Measurements from ENCODE around the gene METTL2B.
"Not testable (repeated sequence)": the region's sequence is repeated elsewhere in the genome, so short reads cannot be mapped to it uniquely, and the experiment has no call there.

The METTL2B gene

DNA sequence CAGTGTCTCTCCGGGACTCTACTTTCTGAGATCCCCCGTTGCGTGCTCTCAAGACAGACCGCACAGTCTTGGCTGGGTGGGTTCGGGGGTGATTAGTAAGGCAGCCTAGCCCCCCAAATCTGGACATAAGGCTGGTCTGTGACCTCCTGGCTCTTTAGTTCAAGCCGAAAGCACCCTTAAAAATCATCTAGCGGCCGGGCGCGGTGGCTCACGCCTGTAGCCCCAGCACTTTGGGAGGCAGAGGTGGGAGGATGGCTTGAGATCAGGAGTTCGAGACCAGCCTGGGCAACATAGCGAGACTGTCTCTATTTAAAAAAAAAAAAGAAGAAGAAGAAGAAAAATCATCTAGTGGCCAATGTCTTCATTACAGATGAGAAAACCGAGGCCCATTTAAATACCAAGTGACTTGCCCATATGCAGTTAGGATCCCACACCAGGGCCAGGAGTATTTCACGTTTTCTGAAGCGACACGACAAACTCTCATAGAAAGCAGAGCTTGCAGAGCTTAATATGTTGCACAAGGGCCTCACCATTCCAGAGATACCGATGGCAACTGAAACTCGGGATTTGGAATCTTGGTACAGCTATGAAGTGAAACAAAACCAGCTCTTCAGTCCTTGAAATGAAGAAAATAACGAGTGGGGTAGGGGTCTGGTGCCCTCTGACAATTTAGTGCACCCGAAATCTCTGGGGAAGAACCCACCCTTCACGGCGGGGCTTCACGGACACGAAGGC is 21.6 kb upstream of the METTL2B start:
- DNase-seq (ENCODE audit: low read depth in 2 of 2), result no peak

GRCh38 chr7:128455543-128456254 is 20.8 kb upstream of the METTL2B start, which contains the start of gene HILPDA:
TSS of gene HILPDA (plus strand) at chr7:128455878. CDS start at chr7:128457269, 1,391 bp downstream.
- DNase-seq (ENCODE audit: low read depth in 2 of 2), result peak; percentile 95 to 96

DNA sequence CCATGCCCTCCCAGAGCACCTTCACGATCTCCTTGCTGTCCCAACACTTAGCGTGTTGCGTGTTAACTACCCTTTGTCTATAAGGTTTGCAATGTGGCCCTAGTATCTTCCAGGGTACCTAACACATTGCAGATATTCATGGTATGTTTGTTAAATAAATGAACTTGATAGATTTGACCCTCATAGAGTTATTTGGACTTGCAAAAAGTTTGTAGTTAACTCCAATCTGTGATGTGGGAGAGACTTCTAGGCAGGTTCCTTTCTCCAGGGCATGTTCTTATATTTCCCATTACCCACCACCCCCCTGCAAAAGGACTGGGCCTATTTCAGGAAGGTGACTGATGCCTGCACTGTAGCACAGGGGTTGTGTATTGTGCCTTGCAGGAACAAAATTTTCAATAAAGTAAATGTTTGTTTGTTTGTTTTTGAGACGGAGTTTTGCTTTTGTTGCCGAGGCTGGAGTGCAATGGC is 20.3 kb upstream of the METTL2B start:
- no peak for DNase-seq (ENCODE audit: low read depth in 2 of 2)

DNA sequence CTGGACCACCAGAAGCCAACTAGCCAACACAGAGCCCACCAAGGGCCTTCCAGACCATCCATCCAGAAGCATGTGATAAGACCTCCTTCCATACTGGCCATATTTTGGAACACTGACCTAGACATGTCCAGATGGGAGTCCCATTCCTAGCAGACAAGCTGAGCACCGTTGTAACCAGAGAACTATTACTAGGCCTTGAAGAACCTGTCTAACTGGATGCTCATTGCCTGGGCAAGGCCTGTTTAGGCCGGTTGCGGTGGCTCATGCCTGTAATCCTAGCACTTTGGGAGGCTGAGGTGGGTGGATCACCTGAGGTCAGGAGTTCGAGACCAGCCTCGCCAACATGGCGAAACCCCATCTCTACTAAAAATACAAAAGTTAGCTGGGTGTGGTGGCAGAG is 19.2 kb upstream of the METTL2B start:
- not testable (repeated sequence) for DNase-seq (ENCODE audit: low read depth in 2 of 2)

- peak in 1 of 2 donors; percentile 25 for DNase-seq (ENCODE audit: low read depth in 2 of 2)
Measured at GRCh38 chr7:128458956-128459355, 17.6 kb upstream of the METTL2B start.

- DNase-seq (ENCODE audit: low read depth in 2 of 2), result peak in 1 of 2 donors; percentile 30
Measured at GRCh38 chr7:128459394-128459878, 17.1 kb upstream of the METTL2B start.

- no peak for DNase-seq (ENCODE audit: low read depth in 2 of 2)
Measured at GRCh38 chr7:128462460-128462859, 14.1 kb upstream of the METTL2B start.

GRCh38 chr7:128463345-128463744 is 13.2 kb upstream of the METTL2B start:
- DNase-seq (ENCODE audit: low read depth in 2 of 2), result not testable (repeated sequence)

DNA sequence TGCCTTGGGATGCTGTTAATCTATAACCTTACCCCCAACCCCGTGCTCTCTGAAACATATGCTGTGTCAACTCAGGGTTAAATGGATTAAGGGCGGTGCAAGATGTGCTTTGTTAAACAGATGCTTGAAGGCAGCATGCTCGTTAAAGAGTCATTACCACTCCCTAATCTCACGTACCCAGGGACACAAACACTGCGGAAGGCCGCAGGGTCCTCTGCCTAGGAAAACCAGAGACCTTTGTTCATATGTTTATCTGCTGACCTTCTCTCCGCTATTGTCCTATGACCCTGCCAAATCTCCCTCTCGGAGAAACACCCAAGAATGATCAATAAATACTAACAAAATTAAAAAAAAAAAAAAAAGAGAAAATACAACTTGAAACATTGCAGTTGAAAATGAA is 12.6 kb upstream of the METTL2B start:
- not testable (repeated sequence) for DNase-seq (ENCODE audit: low read depth in 2 of 2)

- DNase-seq (ENCODE audit: low read depth in 2 of 2), result not testable (repeated sequence)
Measured at GRCh38 chr7:128466871-128467270, 9.7 kb upstream of the METTL2B start.

- DNase-seq (ENCODE audit: low read depth in 2 of 2), result not testable (repeated sequence)
Measured at GRCh38 chr7:128477336-128477690, 765 bp downstream of the METTL2B start.

DNA sequence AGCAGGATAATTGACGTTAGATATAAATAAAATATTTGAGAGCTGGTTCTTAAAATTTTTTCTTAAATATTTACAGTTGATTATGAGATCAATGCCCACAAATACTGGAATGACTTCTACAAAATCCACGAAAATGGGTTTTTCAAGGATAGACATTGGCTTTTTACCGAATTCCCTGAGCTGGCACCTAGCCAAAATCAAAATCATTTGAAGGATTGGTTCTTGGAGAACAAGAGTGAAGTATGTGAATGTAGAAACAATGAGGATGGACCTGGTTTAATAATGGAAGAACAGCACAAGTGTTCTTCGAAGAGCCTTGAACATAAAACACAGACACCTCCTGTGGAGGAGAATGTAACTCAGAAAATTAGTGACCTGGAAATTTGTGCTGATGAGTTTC is 2.5 kb downstream of the METTL2B start:
- DNase-seq (ENCODE audit: low read depth in 2 of 2), result not testable (repeated sequence)

DNA sequence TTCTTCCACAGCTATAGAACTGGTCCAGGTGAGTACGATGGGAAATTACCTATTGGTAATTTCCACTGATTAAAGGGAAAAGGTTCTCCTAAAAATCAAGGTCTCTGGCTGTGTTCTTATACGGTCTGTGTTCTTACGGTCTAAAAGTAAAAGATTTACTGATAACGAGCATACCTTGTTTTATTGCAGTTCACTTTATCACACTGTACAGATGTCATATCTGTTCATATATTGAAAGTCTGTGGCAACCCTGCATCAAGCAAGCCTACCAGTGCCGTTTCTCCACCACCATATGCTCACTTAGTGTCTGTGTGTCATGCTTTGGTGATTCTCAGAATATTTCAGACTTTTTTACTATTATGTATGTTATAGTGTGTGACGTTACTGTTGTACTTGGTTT is 11.6 kb downstream of the METTL2B start:
- DNase-seq (ENCODE audit: low read depth in 2 of 2), result not testable (repeated sequence)

DNA sequence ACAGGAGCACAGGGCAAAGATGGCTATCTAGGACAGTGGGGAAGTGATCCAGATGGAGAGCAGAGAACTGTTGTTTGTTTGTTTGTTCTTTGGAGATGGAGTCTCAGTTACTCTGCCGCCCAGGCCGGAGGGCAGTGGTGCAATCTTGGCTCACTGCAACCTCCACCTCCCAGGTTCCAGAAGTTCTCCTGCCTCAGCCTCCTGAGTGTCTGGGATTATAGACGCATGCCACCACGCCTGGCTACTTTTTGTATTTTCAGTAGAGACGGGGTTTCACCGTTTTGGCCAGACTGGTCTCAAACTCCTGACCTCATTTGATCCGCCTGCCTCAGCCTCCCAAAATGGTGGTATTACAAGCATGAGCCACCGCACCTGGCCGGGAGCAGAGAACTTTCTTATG is 20.9 kb downstream of the METTL2B start:
- no peak for DNase-seq (ENCODE audit: low read depth in 2 of 2)

GRCh38 chr7:128505416-128505815 is 28.9 kb downstream of the METTL2B start:
- not testable (repeated sequence) for DNase-seq (ENCODE audit: low read depth in 2 of 2)

DNA sequence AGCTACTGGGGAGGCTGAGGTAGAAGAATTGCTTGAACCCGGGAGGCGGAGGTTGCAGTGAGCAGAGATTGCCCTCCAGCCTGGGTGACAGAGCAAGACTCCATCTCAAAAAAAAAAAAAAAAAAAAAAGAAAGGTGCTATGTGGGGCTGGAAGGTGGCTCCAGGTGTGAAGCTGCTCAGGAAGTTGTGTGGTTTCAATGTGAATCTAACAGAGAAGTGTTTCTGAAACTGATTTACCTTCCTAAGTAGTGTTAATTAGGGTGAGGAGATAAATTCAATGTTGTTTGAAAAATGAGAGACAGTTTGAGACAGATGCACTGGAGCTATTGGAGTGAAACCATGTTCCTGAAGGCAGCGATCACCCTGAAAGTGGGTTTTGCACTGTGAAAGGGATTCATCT is 30.3 kb downstream of the METTL2B start:
- not testable (repeated sequence) for DNase-seq (ENCODE audit: low read depth in 2 of 2)

DNA sequence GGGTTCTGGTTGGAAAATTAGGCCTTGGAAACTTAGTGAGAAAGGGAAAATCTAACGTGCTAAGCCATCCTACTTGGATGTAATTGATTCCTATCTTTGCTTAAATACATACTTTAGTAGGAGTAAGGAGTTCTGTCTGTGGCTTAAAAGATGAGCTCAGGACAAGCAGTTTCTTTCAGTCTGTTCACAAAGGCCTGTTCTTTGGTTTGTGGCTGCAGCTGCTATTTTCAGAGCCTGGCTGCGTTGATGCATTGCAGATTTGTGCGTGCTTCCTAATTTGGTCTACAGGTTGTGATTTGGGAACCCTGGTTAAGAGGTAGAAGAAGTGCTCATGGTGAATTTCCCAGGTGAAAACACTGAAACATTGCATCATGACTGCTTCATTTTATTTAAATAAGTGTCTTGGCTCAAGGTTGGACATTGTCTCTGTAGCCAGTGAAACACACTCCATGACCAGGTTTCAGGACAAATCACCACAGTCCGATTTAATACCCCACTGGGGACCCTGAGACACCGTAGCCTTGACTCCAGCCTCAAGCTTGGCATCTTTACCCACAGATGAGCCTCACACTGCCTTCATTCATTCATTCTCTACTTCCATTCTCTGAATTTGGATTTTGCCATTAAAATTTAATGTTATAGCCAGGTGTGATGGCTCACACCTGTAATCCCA is 30.9 kb downstream of the METTL2B start:
- not testable (repeated sequence) for DNase-seq (ENCODE audit: low read depth in 2 of 2)

DNA sequence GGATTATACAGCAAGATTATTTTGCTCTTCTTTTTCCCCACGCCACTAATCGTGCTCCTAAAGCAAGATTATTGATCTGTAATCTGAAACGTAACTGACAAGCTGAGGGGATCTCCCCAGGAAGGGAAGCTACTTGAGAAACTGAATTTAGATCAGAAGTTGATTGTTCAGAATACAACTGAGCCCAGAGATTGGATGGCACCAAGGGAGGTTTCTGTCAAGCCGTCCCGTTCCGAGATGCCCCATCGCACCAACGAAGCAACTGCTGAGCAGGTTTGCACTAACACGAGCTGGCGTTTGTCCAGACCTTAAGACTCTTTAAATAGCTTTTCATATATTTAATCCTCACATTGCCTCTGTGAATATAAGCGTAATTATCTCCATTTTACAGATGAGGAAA is 35.1 kb downstream of the METTL2B start:
- DNase-seq (ENCODE audit: low read depth in 2 of 2), result not testable (repeated sequence)

- DNase-seq (ENCODE audit: low read depth in 2 of 2), result not testable (repeated sequence)
Measured at GRCh38 chr7:128515232-128515631, 38.7 kb downstream of the METTL2B start.

- DNase-seq (ENCODE audit: low read depth in 2 of 2), result not testable (repeated sequence)
Measured at GRCh38 chr7:128517023-128517422, 40.5 kb downstream of the METTL2B start.

GRCh38 chr7:128523226-128523931 is 46.8 kb downstream of the METTL2B start:
- peak; percentile 59 to 63 for DNase-seq (ENCODE audit: low read depth in 2 of 2)
